GOT3 (cell line): Measurements from ENCODE around the gene PDZRN4.
"Not testable (repeated sequence)": the region's sequence is repeated elsewhere in the genome, so short reads cannot be mapped to it uniquely, and the experiment has no call there.

ENCODE experiments used
- DNase-seq: peaks from one replicate; lab custom pipeline; 2025; ENCODE audit warnings: mixed read lengths; lab: John Stamatoyannopoulos, UW

Gene PDZRN4

DNA sequence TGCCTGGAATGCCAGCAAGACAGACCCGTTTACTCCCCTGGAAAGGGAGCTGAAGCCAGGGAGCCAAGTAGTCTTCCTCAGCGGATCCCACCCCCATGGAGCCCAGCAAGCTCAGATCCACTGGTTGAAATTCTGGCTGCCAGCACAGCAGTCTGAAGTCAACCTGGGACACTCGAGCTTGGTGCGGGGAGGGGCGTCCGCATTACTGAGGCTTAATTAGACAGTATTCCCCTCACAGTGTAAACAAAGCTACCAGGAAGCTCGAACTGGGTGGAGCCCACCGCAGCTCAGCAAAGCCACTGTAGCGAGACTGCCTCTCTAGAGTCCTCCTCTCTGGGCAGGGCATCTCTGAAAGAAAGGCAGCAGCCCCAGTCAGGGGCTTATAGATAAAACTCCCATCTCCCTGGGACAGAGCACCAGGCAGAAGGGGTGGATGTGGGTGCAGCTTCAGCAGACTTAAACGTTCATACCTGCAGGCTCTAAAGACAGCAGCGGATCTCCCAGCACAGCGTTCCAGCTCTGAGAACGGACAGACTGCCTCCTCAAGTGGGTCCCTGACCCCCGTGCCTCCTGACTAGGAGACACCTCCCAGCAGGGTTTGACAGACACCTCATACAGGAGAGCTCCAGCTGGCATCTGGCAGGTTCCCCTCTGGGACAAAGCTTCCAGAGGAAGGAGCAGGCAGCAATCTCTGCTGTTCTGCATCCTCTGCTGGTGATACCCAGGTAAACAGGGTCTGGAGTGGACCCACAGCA, 92.4 kb downstream of the PDZRN4 start:
- not testable (repeated sequence) for DNase-seq

DNA sequence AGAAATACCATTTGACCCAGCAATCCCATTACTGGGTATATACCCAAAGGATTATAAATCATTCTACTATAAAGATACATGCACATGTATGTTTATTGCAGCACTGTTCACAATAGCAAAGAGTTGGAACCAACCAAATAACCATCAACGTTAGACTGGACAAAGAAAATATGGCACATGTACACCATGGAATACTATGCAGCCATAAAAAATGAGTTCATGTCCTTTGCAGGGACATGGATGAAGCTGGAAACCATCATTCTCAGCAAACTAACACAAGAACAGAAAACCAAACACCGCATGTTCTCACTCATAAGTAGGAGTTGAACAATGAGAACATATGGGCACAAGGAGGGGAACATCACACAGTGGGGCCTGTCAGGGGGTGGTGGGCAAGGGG, 97.3 kb downstream of the PDZRN4 start:
- not testable (repeated sequence) for DNase-seq

GRCh38 chr12:41286426-41286825, 98.3 kb downstream of the PDZRN4 start:
- no peak for DNase-seq

GRCh38 chr12:41287500-41288141, 99.5 kb downstream of the PDZRN4 start:
- DNase-seq: no peak

DNA sequence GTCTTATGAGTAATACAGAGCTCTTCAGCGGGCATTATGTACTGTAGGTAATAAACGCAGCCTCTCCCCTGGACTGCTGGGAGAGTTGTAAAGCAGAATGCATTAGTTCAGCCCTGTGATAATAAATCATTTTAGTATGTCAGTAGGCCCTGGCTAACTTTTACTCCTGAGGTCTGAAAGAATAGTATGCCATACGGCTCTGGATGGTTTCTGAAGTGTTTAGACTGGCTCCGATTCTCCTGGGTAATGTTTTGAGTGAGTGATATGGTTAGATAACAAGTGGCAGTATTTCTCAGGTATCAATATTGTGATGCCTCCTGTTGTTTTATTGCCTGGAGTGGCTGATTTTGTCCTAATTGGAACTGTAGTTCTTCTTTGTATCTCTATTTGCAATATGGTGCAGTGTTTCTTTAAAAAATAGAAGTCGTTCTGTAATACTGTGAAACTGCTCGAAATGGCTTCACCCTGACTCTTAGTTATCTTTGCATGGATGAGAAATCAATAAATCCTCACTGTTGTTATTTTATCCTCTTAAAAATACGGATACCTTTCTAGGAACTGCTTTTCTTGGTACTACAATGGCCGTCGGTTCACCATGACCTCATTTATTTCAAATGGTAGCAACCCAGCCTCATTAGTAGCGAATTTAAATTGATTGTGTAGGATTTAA, 100.2 kb downstream of the PDZRN4 start:
- no peak for DNase-seq

GRCh38 chr12:41289501-41289900, 101.4 kb downstream of the PDZRN4 start:
- DNase-seq: no peak

- DNase-seq: no peak
Observed at GRCh38 chr12:41293011-41293410, 104.9 kb downstream of the PDZRN4 start.

DNA sequence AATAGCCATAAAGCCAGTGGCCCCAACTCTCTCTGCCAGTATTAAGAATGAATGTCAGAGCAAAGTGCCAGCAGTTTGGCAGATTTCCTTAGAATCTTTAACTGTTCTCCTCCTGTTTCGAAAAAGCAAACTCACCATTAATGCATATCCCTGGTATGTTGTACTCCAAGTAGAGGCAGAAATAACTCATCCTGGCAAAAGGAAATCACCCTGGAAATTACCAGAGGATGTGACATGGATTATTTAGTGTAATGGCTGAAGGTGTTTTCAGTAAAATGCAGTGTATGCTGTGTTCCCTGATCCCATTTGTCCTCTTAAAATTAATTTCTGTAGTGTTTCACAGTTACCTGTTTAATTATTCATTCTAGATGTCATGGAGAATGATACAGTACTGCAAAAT, 105.3 kb downstream of the PDZRN4 start:
- DNase-seq: no peak

DNA sequence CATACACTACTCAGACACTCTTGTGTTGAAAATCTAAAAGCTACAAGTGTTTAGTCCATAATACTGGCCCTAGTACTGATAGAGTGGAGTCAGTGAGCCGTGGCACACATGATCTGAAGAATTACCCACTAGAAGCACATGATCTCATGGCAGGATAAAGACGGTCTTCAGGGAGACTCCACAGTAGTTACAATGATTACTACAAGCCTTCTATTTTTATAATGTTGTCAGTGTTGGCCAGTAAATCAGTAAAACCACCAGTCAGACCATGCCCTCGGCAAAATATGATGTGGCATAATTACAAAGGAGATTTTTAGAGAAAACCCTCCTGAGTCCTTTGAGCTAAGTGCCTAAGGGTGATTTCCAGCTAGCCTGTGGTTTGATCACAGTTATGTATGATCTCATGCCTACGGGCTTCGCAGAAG, 114.9 kb downstream of the PDZRN4 start:
- DNase-seq: no peak

- DNase-seq: no peak
Observed at GRCh38 chr12:41304526-41304925, 116.4 kb downstream of the PDZRN4 start.

- no peak for DNase-seq
Observed at GRCh38 chr12:41310367-41310766, 122.2 kb downstream of the PDZRN4 start.

GRCh38 chr12:41311883-41312282, 123.8 kb downstream of the PDZRN4 start:
- DNase-seq: no peak

GRCh38 chr12:41312451-41312850, 124.3 kb downstream of the PDZRN4 start:
- DNase-seq: not testable (repeated sequence)

DNA sequence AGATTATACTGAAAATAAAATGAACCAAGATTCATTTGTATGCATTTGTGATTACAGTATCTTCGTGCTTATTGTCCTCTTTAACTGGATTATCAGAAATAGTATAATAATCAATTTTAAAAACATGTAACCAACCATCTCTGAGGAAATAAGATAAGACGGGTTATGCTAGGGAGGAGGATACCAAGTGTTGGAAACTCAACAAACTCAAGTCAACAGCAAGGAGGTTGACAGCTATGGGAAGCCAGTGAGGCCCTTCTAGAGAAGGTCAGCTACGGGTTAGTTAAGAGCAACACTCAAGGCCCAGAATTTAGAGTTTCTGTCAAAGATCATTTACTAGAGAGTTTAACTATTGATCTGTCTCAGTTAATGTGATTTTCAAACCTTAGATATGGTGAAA, 137.2 kb downstream of the PDZRN4 start:
- DNase-seq: no peak

GRCh38 chr12:41327096-41327895, 139.2 kb downstream of the PDZRN4 start:
- no peak for DNase-seq

- DNase-seq: no peak
Observed at GRCh38 chr12:41333974-41334373, 145.9 kb downstream of the PDZRN4 start.

DNA sequence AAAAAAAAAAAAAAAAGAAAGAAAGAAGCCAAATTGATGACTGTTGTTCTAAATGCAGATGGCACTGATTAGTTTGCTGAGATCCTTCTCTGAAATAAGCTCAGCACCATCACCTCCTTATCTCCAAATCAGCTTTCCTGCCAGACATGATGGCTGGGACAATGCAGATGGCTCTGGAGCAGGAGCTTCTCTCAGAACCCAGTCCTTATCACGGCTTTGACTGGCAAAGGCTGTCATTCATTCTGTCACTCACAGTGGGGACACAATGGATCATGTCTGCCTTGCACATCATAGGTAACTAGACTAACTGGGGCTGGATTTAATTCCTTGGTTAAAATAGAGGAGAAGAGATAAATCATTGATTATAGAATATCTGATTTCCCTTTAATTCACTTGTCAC, 146.3 kb downstream of the PDZRN4 start:
- no peak for DNase-seq

DNA sequence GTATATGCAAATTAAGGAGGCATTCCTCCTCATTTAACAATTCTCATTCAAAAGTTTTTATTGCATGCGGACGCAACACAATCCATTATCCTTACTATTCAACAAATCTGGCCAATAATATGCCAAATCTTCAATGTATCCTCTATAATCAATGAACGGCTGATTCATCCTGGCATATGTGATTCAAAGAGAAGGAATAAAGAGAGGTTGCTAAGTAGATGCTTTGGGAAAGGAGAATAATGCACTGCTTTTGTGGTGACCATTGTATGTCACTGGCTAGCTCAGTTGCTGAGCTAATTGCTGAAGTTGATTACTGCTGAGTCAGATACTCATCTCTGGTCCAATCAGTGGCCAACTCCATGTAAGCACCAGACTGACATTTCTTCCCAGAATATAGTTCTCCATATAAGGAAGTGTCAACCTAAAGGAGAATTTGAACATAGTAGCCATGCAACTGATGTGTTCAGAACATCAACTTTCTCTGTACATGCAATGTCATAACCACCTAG, 148.0 kb downstream of the PDZRN4 start:
- no peak for DNase-seq

DNA sequence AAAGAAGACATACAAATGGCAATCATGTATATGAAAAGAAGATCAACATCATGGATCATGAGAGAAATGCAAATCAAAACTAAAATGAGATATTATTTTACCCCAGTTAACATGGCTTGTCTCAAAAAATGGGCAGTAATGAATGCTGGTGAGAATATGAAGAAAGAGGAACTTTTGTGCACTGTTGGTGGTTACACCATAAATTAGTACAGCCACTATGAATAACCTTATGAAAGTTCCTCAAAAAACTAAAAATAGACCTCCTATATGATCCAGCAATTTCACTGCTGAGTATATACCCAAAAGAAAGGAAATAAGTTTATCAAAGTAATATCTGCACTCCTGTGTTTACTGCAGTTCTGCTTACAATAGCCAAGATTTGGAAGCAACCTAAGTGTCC, 151.7 kb downstream of the PDZRN4 start:
- DNase-seq: no peak

DNA sequence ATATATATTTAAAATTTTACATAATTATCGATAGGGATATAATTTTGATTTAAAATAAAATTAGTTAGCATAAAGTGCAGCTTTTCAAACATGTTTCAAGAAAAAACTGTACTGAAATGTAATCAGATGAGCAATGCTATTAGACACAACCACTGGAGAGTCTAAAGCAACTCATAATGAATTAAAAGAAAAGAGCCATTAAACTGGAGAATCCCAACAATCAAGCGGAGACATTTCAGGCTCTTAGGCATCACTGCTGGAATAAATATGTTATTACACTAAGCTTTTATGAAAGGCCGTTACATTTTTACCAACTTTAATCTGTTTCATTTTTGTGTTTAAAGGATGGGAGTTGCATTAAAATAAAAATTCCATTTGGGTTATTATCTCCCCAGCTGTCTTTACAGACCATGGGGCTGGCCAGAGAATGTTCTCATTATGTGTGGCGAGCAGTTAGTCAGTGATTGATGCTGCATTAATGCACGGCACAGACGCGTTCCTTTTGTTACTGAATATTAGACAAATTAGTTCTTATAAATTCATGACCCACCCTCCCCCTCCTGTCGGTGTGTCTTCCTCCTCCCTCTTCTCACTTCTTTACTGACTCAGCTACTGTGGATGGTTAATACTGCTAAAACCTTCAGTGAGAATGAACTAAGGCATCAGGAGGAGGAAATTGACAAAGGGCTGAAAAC, 156.8 kb downstream of the PDZRN4 start:
- DNase-seq: no peak

- no peak for DNase-seq
Observed at GRCh38 chr12:41348198-41348597, 160.1 kb downstream of the PDZRN4 start.
